IMR-90 (cell line): ENCODE data around the gene RRP1. TPM values are rescaled to one million over a fixed set of nuclear protein-coding genes. Genes with fewer than 3 reads are reported as not detected.
A peak's percentile ranks its signal among the peaks of the same experiment; 100 is the strongest.

Experiments
- ATAC-seq: fragments of 200-7000 bp; cut with Tn5 transposase; 2 replicates; pipeline ENCODE4 v1.9.1; 2020; ENCODE audit warnings: low read depth, mild to moderate bottlenecking, moderate library complexity
- BruUV-seq: library from RNA; stranded (reverse); fragments of 400-500 nt; replicated peaks from 2 replicates; lab custom pipeline; 2021; lab: Mats Ljungman, UMichigan
- CTCF ChIA-PET: fragments of 300-600 bp; formaldehyde crosslinking; extraction: SDS; loops from one replicate; lab custom pipeline; 2021; ENCODE audit warnings: antibody characterized with exemption; lab: Yijun Ruan, JAX
- POLR2A ChIA-PET: fragments of 300-600 bp; sonication (Branson Sonifier 250); formaldehyde crosslinking; loops from one replicate; lab custom pipeline; 2022; ENCODE audit warnings: antibody characterized with exemption; ENCODE audit not compliant: unreplicated experiment; lab: Charles Lee
- DNase-seq: peaks from one replicate; pipeline ENCODE4 v3.0.0; 2013
- H2AFZ ChIP-seq: replicated peaks from 2 replicates; pipeline ENCODE3; 2013; ENCODE audit warnings: low read length, mild to moderate bottlenecking; ENCODE audit not compliant: poor library complexity
- H2AK5ac ChIP-seq: 2 replicates; pipeline ENCODE4 v1.6.1; 2013; ENCODE audit warnings: low read depth, low read length, inconsistent platforms
- H2AK9ac ChIP-seq: replicated peaks from 2 replicates; pipeline ENCODE3; 2013; ENCODE audit warnings: mild to moderate bottlenecking, low read depth, low read length, moderate library complexity; ENCODE audit not compliant: poor library complexity
- H2BK120ac ChIP-seq: 2 replicates; pipeline ENCODE4 v1.6.1; 2013; ENCODE audit warnings: low read depth, low read length, inconsistent platforms
- H2BK15ac ChIP-seq: 3 replicates; pipeline ENCODE4 v1.6.1; 2013; ENCODE audit warnings: low read depth, low read length, inconsistent platforms
- H2BK20ac ChIP-seq: 2 replicates; pipeline ENCODE4 v1.6.1; 2013; ENCODE audit warnings: low read depth, mild to moderate bottlenecking, inconsistent platforms, low read length, moderate library complexity
- H2BK5ac ChIP-seq: 2 replicates; pipeline ENCODE4 v1.6.1; 2013; ENCODE audit warnings: mild to moderate bottlenecking, low read depth, low read length, inconsistent platforms; ENCODE audit not compliant: poor library complexity, severe bottlenecking
- H3K14ac ChIP-seq: replicated peaks from 2 replicates; pipeline ENCODE4 v1.6.1; 2013; ENCODE audit warnings: low read depth, low read length, inconsistent platforms
- H3K18ac ChIP-seq: 2 replicates; pipeline ENCODE4 v1.6.1; 2013; ENCODE audit warnings: low read depth, low read length, control low read depth
- H3K23ac ChIP-seq: 2 replicates; pipeline ENCODE4 v1.6.1; 2013; ENCODE audit warnings: low read depth, low read length, inconsistent platforms
- H3K27ac ChIP-seq: 2 replicates; pipeline ENCODE4 v1.5.1; 2013; ENCODE audit warnings: mild to moderate bottlenecking, control low read depth, low read length; ENCODE audit not compliant: insufficient read depth
- H3K27me3 ChIP-seq: 2 replicates; pipeline ENCODE4 v1.6.1; 2013; ENCODE audit warnings: low read length; ENCODE audit not compliant: control insufficient read depth, insufficient read depth
- H3K36me3 ChIP-seq: 2 replicates; pipeline ENCODE4 v1.6.1; 2013; ENCODE audit warnings: low read length, mixed read lengths; ENCODE audit not compliant: control insufficient read depth, insufficient read depth
- H3K4ac ChIP-seq: 2 replicates; pipeline ENCODE4 v1.6.1; 2013; ENCODE audit warnings: low read depth, low read length, inconsistent platforms
- H3K4me1 ChIP-seq: 2 replicates; pipeline ENCODE4 v1.6.1; 2013; ENCODE audit warnings: low read length, mixed read lengths; ENCODE audit not compliant: control insufficient read depth, insufficient read depth
- H3K4me2 ChIP-seq: 2 replicates; pipeline ENCODE4 v1.6.1; 2013; ENCODE audit warnings: low read depth, mild to moderate bottlenecking, control low read depth, low read length, moderate library complexity
- H3K4me3 ChIP-seq: 2 replicates; pipeline ENCODE4 v1.5.1; 2013; ENCODE audit warnings: low read depth, mild to moderate bottlenecking, control low read depth, low read length, moderate library complexity; ENCODE audit not compliant: insufficient read depth
- H3K56ac ChIP-seq: 2 replicates; pipeline ENCODE4 v1.6.1; 2013; ENCODE audit warnings: low read length, inconsistent platforms; ENCODE audit not compliant: insufficient read depth; ENCODE audit errors: extremely low read depth
- H3K79me1 ChIP-seq, 2 experiments: 2 replicates each; pipeline ENCODE4 v1.6.1; 2013; ENCODE audit warnings: low read length in 2 of 2, inconsistent platforms in 1 of 2, low read depth in 1 of 2
- H3K9ac ChIP-seq: 2 replicates; pipeline ENCODE4 v1.6.1; 2013; ENCODE audit warnings: low read depth, low read length, control low read depth
- H3K9me1 ChIP-seq: 2 replicates; pipeline ENCODE4 v1.6.1; 2013; ENCODE audit warnings: low read length, inconsistent platforms; ENCODE audit not compliant: insufficient read depth
- H3K9me3 ChIP-seq: 2 replicates; pipeline ENCODE4 v1.6.1; 2013; ENCODE audit warnings: low read length; ENCODE audit not compliant: control insufficient read depth, insufficient read depth
- H4K20me1 ChIP-seq: 2 replicates; pipeline ENCODE4 v1.6.1; 2013; ENCODE audit warnings: low read length, inconsistent platforms; ENCODE audit not compliant: insufficient read depth
- H4K5ac ChIP-seq: 2 replicates; pipeline ENCODE4 v1.6.1; 2013; ENCODE audit warnings: mild to moderate bottlenecking, low read depth, low read length, control low read depth
- H4K8ac ChIP-seq, 2 experiments: 2 replicates each; pipeline ENCODE4 v1.6.1; 2013; ENCODE audit warnings: low read depth in 2 of 2, low read length in 2 of 2, control low read depth in 1 of 2, inconsistent platforms in 1 of 2
- H4K91ac ChIP-seq: 2 replicates; pipeline ENCODE4 v1.6.1; 2013; ENCODE audit warnings: low read depth, low read length, inconsistent platforms; ENCODE audit not compliant: insufficient read depth
- BHLHE40 ChIP-seq: fragments of 150-350 bp; IDR thresholded peaks from 2 replicates; pipeline ENCODE4 v1.6.1; 2016; ENCODE audit warnings: mild to moderate bottlenecking, low read depth, low read length
- CEBPB ChIP-seq: IDR thresholded peaks from 2 replicates; pipeline ENCODE4 v1.6.1; 2012; ENCODE audit warnings: low read depth, low read length, improper control_type of control experiment
- CHD1 ChIP-seq: IDR thresholded peaks from 2 replicates; pipeline ENCODE4 v1.6.1; 2012; ENCODE audit warnings: low read depth, low read length, improper control_type of control experiment
- CTCF ChIP-seq: conservative IDR thresholded peaks from 2 replicates; pipeline ENCODE4 v1.5.1; 2012; ENCODE audit warnings: mild to moderate bottlenecking, low read depth, low read length, improper control_type of control experiment
- ELK1 ChIP-seq: fragments of 150-350 bp; IDR thresholded peaks from 2 replicates; pipeline ENCODE4 v1.6.1; 2016; ENCODE audit warnings: low read depth, mild to moderate bottlenecking, low read length, moderate library complexity, borderline replicate concordance
- FOS ChIP-seq: fragments of 150-350 bp; IDR thresholded peaks from 2 replicates; pipeline ENCODE4 v1.6.1; 2016; ENCODE audit warnings: low read depth, low read length
- MAFK ChIP-seq: IDR thresholded peaks from 2 replicates; pipeline ENCODE4 v1.6.1; 2012; ENCODE audit warnings: low read depth, low read length, improper control_type of control experiment
- MAZ ChIP-seq: IDR thresholded peaks from 2 replicates; pipeline ENCODE4 v1.6.1; 2012; ENCODE audit warnings: low read depth, mild to moderate bottlenecking, low read length, improper control_type of control experiment, moderate library complexity, borderline replicate concordance
- MXI1 ChIP-seq: IDR thresholded peaks from 2 replicates; pipeline ENCODE4 v1.6.1; 2012; ENCODE audit warnings: low read depth, mild to moderate bottlenecking, low read length, moderate library complexity, borderline replicate concordance
- NFE2L2 ChIP-seq: fragments of 150-350 bp; IDR thresholded peaks from 2 replicates; pipeline ENCODE4 v1.6.1; 2016; ENCODE audit warnings: low read depth, mild to moderate bottlenecking, low read length
- POLR2A ChIP-seq: IDR thresholded peaks from 2 replicates; pipeline ENCODE4 v1.6.1; 2012; ENCODE audit warnings: mild to moderate bottlenecking, low read depth, low read length
- RAD21 ChIP-seq: IDR thresholded peaks from 2 replicates; pipeline ENCODE4 v1.6.1; 2012; ENCODE audit warnings: low read length, improper control_type of control experiment
- RCOR1 ChIP-seq: IDR thresholded peaks from 2 replicates; pipeline ENCODE4 v1.6.1; 2012; ENCODE audit warnings: mild to moderate bottlenecking, low read length, improper control_type of control experiment; ENCODE audit not compliant: insufficient replicate concordance
- RFX5 ChIP-seq: IDR thresholded peaks from 2 replicates; pipeline ENCODE4 v1.8.0; 2012; ENCODE audit warnings: low read depth, mild to moderate bottlenecking, low read length, moderate library complexity
- SMC3 ChIP-seq: fragments of 150-350 bp; IDR thresholded peaks from 2 replicates; pipeline ENCODE4 v1.6.1; 2016; ENCODE audit warnings: low read depth, mild to moderate bottlenecking, antibody characterized with exemption, low read length, moderate library complexity
- USF2 ChIP-seq: fragments of 150-350 bp; IDR thresholded peaks from 2 replicates; pipeline ENCODE4 v1.6.1; 2017; ENCODE audit warnings: mild to moderate bottlenecking, antibody characterized with exemption, low read length, low read depth
- WGBS, 2 experiments: methylation state at CpG; one replicate each; pipeline versions ENCODE4 v1.1.5 to v1.1.7; 2013; ENCODE audit warnings: missing lambda C conversion rate in 2 of 2; ENCODE audit not compliant: insufficient read length in 1 of 2; ENCODE audit errors: extremely low coverage in 2 of 2; 5-methylcytosine and 5-hydroxymethylcytosine counted together
- dilution Hi-C: fragments of 300-500 bp; cut with HindIII; formaldehyde crosslinking; loops from one replicate; pipeline ENCODE4 v1.14.3; 2018; ENCODE audit warnings: low sequenced_read_pairs; ENCODE audit not compliant: unreplicated experiment
- in situ Hi-C: fragments of 300-500 bp; cut with MboI; formaldehyde crosslinking; loops from 3 replicates; pipeline ENCODE4 v1.14.3; 2019; ENCODE audit warnings: low sequenced_read_pairs, inconsistent platforms, mixed read lengths
- intact Hi-C: fragments of 100-400 bp; cut with micrococcal nuclease; formaldehyde crosslinking; loops from 2 replicates; pipeline ENCODE4 v1.10.0; 2022
- polyA plus RNA-seq, 3 experiments: library from polyadenylated mRNA; depleted of rRNA; stranded (reverse); fragments of >200 nt; gene quantifications; 2 replicates each; pipeline ENCODE4 v1.2.3, GENCODE V29; 2012; ENCODE audit warnings: low replicate concordance in 1 of 3
- total RNA-seq: library from RNA; depleted of rRNA; stranded (reverse); fragments of >200 nt; gene quantifications from 2 replicates; pipeline ENCODE4 v1.2.3, GENCODE V29; 2012

Gene RRP1
- total and polyA plus RNA-seq, 2 of the 4 experiments (the other 2 are of a cell fraction): 20.2 to 23.3 TPM

GRCh38 chr21:43751955-43752591 is 37.3 kb upstream of the RRP1 start:
- no peak overlapping the region for H3K18ac ChIP-seq
- H3K4me3 ChIP-seq: no peak overlapping the region
- CTCF ChIA-PET: no interaction called here
- no peak overlapping the region for H4K91ac ChIP-seq
- H2BK20ac ChIP-seq: no peak overlapping the region
- dilution Hi-C loops (no loop called here), in situ Hi-C loops (no loop called here), intact Hi-C loops (no loop called here)
- H3K9me3 ChIP-seq: no peaks in the 10 kb centered on the region
- no peaks in the 10 kb centered on the region for H3K4me1 ChIP-seq
- no peak overlapping the region for H2BK5ac ChIP-seq
- no peak overlapping the region for H3K23ac ChIP-seq
- H3K4me2 ChIP-seq: no peak overlapping the region
- H3K36me3 ChIP-seq: peaks cover 88% of the 10 kb centered on the region
- no peak overlapping the region for H2BK120ac ChIP-seq
- no peak overlapping the region for H4K5ac ChIP-seq
- no peak overlapping the region for H2AFZ ChIP-seq
- DNase-seq (no peak), ATAC-seq (no peak)
- no peak overlapping the region for H3K27ac ChIP-seq
- H3K79me1 ChIP-seq: peaks cover 8 to 27% of the 10 kb centered on the region in 2 experiments; a peak in 3 of 4 replicates
- BruUV-seq: no TSS peak
- H2BK15ac ChIP-seq: no peak overlapping the region
- H3K56ac ChIP-seq: no peak overlapping the region
- H3K27me3 ChIP-seq: no peaks in the 10 kb centered on the region
- H4K8ac ChIP-seq: no peak overlapping the region
- no peak overlapping the region for H3K9ac ChIP-seq
- peaks cover 25% of the 10 kb centered on the region for H4K20me1 ChIP-seq
- H2AK9ac ChIP-seq: peak overlapping the region; percentile 42
- H3K4ac ChIP-seq: no peak overlapping the region
- no peak overlapping the region for H2AK5ac ChIP-seq
- 98% methylated on average over 8 of the region's 31 CpGs; no CpG with 5 or more reads in 1 of the 2 experiments for WGBS, 2 experiments
- POLR2A ChIA-PET: no interaction called here
- peaks cover 11% of the 10 kb centered on the region for H3K9me1 ChIP-seq
- TF ChIP-seq BHLHE40 (no peak), USF2 (no peak), ELK1 (no peak), MXI1 (no peak), POLR2A (no peak), FOS (no peak), CTCF (no peak), CHD1 (no peak), RAD21 (no peak), MAZ (no peak), SMC3 (no peak), RFX5 (no peak), RCOR1 (no peak), CEBPB (no peak), MAFK (no peak), NFE2L2 (no peak)
- H3K14ac ChIP-seq: no peak overlapping the region
